Astrocyte of the hippocampus (primary cell): ENCODE data around the gene CABLES1.

Experiments
- DNase-seq: peaks from one replicate; pipeline ENCODE4 v3.0.0; 2011; ENCODE audit warnings: low read depth, low spot score

The CABLES1 gene

DNA sequence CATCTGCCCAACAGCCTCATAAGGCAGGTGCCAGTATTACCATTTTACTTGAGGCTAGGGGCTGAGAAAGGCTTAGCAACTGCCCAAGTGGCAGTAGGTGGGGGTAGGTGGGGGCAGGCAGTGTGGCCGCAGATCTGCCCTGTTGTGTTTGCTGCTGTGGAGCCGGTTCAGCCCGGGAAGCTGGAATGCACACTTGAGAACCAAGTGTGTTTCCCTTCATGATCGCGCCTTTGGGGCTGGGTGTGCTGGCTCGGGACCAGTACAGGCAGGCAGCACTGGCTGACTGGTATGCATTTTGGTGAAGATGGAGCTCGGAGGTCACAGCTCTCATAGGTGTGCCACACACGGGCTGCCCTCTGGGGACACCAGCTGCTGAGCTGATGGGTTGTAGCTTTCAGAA lies 85.1 kb downstream of the CABLES1 start:
- no peak for DNase-seq

DNA sequence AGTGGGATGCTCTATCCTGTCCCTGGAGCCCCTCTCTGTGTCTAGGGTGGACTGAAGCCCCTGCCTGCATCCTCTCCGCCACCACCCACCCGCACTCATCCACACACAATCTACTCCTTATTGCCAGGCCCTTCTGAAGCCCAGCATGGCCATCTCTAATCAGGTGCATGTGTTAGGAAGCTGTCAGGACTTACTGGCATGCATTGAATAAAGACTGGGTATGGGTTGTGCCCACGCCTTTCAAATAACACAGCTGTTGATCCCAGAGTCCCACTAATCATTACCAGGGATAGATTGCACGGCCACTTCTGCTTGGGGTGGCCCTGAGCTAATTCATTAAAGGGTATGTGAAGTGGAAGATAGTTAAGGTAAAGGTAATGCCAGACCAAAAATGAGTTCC lies 88.4 kb downstream of the CABLES1 start:
- no peak for DNase-seq

GRCh38 chr18:23225503-23225902 lies 90.2 kb downstream of the CABLES1 start:
- DNase-seq, result peak; percentile 94

DNA sequence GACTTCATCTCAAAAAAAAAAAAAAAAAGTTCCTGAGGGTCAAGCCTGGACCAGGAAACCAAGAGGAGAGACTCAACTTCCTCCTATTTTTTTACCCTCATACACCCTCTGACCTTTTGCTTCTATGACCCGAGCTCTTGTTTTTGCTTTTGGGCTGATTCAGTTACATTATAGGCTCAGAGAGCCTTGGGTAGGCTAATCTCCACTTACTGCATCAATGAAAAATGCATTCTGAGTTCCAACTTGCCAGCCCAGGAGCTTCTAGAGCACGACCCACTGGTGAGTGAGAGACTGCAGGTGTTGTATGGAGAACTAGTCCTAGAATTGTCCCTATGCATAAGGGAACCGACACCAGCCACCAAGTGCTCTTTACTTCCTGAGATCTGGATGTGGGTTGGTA lies 91.1 kb downstream of the CABLES1 start:
- DNase-seq, result peak; percentile 45

DNA sequence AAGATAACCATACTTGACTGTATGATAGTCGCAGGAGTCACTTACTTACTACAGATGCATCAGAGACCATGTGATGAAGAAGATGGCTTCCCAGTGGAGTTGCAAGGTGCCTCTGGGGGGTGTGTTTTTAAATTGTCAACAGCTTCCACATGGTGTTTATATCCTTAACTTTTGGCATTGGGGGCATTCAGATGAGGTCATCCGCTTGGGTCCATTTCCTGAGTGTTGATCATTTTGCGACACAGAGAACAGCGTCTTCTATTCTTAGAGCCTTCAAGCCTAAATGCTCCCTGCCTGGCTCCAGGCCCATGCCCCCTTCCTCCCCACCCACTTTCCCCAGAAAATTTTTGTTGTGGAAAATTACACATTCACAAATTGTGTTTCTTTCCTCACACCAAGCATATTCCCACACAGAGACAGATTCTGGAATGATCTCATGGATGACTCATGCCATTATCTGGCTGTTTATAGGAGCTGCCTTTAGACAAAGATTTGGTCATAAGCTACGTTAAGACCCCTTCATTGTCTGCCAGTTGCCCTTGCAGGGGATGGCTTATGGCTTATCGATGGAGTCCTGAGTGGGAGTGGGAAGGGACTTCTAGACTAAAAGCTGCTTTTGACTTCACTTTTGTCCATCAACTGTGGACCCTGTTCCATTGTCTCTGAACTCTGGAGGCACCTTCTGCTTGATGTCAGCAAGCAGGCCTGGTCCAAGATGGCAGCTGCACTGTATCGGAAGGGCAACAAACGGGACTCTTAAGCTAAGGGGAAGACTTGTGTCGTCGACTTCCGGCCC lies 91.8 kb downstream of the CABLES1 start:
- peak; percentile 87 for DNase-seq

- DNase-seq, result no peak
These were observed 92.4 kb downstream of the CABLES1 start for GRCh38 chr18:23227726-23228070.

GRCh38 chr18:23228102-23229061 lies 93.1 kb downstream of the CABLES1 start:
- peak; percentile 46 for DNase-seq

- DNase-seq, result no peak
These were observed 94.2 kb downstream of the CABLES1 start for GRCh38 chr18:23229472-23229871.

- no peak for DNase-seq
These were observed 95.4 kb downstream of the CABLES1 start for GRCh38 chr18:23230686-23231085.

DNA sequence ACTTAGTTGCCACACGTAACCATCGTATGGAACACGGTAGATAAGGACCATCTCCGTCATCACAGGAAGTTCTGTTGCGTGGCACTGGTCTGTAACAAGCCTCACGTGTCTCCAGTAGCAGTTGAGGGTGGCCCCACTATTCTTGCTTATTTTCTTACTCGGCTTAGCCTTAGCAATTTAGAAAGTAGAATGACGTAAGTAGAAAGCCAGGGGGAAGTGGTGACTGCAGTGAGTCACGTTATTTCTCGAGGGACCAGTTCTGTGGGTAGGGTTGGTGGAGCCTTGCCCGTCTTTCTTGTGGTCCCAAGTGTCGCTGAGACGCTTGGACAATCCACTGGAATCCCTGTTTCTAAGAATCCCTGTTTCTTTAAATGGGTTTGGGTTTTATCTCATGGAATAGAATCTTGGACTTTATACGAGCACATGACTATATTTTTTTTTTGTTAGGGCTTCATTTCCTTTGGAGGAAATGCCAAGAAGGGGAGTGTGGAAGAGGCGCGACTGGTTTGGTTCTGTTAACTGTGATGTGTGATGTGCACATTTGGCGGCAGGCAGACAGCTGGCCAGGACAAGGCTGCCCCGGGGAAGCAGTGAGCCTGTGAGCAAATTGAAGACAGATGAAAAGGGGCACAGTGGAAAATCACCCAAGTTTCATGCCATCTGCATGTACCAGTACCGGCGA lies 96.2 kb downstream of the CABLES1 start:
- DNase-seq, result peak; percentile 81

GRCh38 chr18:23232331-23232730 lies 97.0 kb downstream of the CABLES1 start:
- DNase-seq, result no peak

DNA sequence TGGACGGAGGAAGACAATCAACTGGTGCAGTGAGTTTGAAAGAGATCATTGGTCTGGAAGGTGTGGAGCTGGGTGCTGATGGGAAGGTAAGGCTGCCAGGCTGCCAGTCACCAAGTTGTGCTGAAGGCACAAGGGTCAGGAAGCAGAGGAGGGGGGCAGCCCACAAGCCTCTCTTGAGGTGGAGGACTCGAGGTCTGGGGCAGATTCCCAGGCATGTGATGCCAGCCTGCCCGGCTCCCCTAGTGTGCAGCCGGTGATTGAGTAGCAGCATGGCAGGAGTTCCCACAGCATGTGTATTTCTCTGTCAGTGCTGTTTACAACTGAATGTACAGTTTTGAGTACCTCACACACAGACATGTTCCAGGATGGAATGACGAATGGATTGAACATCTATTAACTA lies 99.3 kb downstream of the CABLES1 start:
- no peak for DNase-seq

GRCh38 chr18:23235336-23235735 lies 100.1 kb downstream of the CABLES1 start:
- no peak for DNase-seq

DNA sequence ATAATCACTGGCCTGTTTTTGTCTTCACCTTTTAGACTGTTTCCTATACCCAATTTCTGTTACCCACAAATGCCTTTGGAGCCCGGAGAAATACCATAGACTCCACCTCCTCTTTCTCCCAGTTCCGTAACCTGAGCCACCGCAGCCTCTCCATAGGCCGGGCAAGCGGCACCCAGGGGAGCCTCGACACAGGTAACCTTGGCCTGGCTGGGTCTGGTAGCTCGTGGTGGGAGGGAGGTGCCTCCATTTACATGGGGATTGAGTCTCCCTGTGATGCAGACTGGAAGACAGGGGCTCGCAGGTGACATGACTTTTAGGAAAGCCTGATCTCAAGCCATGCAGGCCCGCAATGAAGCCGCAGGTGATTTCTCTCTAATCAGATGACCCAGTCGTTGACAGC lies 100.6 kb downstream of the CABLES1 start:
- no peak for DNase-seq

DNA sequence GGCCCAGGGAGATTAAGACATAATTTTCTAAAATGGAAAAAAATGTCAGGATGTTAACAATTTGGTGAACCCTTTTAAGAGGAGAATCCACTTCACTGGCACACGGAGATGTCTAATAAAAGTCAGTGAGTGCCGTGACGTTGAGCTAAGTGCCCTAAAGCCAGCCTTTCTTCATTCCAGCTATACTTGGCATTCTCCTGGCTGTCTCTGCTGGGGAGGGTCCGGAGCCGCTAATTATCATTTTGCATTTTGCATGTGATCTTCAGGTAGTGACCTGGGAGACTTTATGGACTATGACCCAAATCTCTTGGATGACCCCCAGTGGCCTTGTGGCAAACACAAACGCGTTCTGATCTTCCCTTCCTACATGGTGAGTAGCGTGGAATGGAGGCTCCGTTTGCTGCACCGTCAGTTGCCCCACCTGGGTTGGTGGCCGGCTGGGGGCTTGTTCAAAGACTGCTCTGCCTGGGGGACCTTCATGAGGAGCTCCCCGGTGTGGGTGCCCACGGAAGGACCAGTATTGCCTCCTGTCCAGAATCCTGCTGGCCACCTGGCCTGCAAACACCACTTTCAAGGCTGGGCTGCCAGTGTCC lies 101.7 kb downstream of the CABLES1 start:
- DNase-seq, result no peak

GRCh38 chr18:23237524-23238151 lies 102.4 kb downstream of the CABLES1 start:
- DNase-seq, result peak; percentile 71

GRCh38 chr18:23238152-23238531 lies 102.9 kb downstream of the CABLES1 start:
- peak; percentile 94 for DNase-seq

DNA sequence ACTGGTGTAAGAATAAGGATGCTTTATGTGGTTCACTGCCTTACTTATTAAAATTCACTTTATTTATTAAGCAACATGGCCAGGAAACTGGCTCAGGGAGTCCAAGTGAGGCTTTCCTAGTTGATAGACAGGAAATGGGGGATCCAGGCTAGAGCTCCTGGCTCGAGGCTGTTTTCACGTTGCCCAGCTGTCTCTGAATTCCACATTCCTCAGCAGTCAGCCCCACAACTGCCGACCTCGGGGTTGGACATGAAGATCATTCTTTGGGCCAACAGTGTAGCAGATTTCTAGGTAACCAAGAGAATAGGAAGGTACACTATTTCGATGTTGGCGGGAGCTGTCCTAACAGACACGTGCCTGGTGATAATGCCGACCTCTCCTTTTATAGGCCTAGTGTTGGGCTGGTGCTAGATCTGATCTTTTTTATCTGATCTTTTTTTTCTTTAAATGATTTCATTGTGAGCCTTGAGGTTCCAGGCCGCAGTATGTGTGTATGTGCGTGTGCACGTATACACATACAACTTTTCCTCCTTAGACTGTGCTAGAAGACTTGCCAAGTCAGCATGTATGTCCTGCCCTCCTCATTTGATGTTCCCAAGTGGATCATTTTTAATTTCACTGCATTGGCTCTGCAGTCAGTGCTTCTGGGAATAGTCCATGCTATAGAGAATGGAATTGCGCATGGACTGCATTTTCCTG lies 103.5 kb downstream of the CABLES1 start:
- DNase-seq, result peak; percentile 54

- DNase-seq, result no peak
These were observed 104.0 kb downstream of the CABLES1 start for GRCh38 chr18:23239350-23239692.

DNA sequence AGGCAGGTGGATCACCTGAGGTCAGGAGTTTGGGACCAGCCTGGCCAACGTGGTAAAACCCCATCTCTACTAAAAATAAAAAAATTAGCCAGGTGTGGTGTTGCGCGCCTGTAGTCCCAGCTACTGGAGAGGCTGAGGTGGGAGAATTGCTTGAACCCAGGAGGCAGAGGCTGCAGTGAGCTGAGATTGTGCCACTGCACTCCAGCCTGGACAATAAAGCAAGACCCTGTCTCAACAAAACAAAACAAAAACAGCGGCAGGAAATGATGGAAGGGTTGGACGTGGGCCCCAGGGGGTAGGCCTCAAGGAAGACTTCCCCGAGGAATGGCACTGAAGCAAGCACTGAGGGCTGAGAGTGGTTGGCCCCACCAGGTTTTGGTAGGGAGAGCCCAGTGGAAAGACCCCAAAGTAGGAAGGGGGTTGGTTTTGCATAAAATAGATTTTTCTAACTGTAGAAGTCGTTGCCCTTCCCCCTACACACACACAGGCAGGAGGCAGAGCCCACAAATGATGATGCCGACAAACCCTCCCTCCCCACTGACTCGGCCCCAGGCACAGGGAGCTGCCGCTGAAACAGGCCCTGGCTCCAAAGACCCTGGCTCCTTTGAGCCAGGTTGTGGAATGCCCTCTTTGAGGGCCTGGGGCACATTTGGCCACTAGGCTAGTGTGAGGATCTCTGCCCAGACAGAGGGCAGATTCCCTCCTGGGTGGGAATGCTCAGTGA lies 104.8 kb downstream of the CABLES1 start:
- DNase-seq, result no peak
